GM23338 (cell line): ENCODE results near the gene TUBG1. TPM values are rescaled to one million over a fixed set of nuclear protein-coding genes. Genes with fewer than 3 reads are reported as not detected.
A peak's percentile ranks its signal among the peaks of the same experiment; 100 is the strongest.
"Not testable (repeated sequence)": the region's sequence is repeated elsewhere in the genome, so short reads cannot be mapped to it uniquely, and the experiment has no call there.

ENCODE experiments used
- ATAC-seq: fragments of 200-7000 bp; cut with Tn5 transposase; 3 replicates; pipeline ENCODE4 v1.9.1; 2020
- DNase-seq: peaks from one replicate; pipeline ENCODE4 v3.0.0-alpha.2; 2015; ENCODE audit warnings: low spot score
- H2AFZ ChIP-seq: fragments of 200-600 bp; sonication (generic); 2 replicates; pipeline ENCODE4 v1.8.0; 2016; ENCODE audit warnings: antibody characterized with exemption, mild to moderate bottlenecking, moderate library complexity
- H3F3A ChIP-seq: fragments of 200-600 bp; sonication (generic); replicated peaks from 2 replicates; pipeline ENCODE4 v1.8.0; 2017; ENCODE audit warnings: antibody characterized with exemption, mixed run types, low read depth
- H3K27ac ChIP-seq: fragments of 200-600 bp; sonication (generic); 2 replicates; pipeline ENCODE4 v1.6.1; 2016; ENCODE audit warnings: low read depth
- H3K27me3 ChIP-seq: fragments of 200-600 bp; sonication (generic); 2 replicates; pipeline ENCODE4 v1.8.0; 2016; ENCODE audit warnings: mild to moderate bottlenecking, mixed run types, moderate library complexity; ENCODE audit not compliant: insufficient read depth
- H3K36me3 ChIP-seq: fragments of 200-600 bp; sonication (generic); 2 replicates; pipeline ENCODE4 v1.8.0; 2016; ENCODE audit warnings: mild to moderate bottlenecking; ENCODE audit not compliant: insufficient read depth
- H3K4me1 ChIP-seq: fragments of 200-600 bp; sonication (generic); 2 replicates; pipeline ENCODE4 v1.8.0; 2016; ENCODE audit warnings: mild to moderate bottlenecking, moderate library complexity; ENCODE audit not compliant: insufficient read depth
- H3K4me2 ChIP-seq: fragments of 200-600 bp; sonication (generic); 2 replicates; pipeline ENCODE4 v1.7.1; 2017; ENCODE audit warnings: mixed run types
- H3K4me3 ChIP-seq: fragments of 200-600 bp; sonication (generic); 2 replicates; pipeline ENCODE4 v1.6.1; 2016; ENCODE audit warnings: mixed run types
- H3K79me2 ChIP-seq: fragments of 200-600 bp; sonication (generic); replicated peaks from 2 replicates; pipeline ENCODE4 v1.8.0; 2017; ENCODE audit warnings: mild to moderate bottlenecking; ENCODE audit not compliant: insufficient read depth
- H3K9me2 ChIP-seq: fragments of 200-600 bp; sonication (generic); 2 replicates; pipeline ENCODE4 v1.8.0; 2017; ENCODE audit not compliant: insufficient read depth
- H4K20me1 ChIP-seq: fragments of 200-600 bp; sonication (generic); replicated peaks from 2 replicates; pipeline ENCODE4 v1.8.0; 2017; ENCODE audit warnings: mild to moderate bottlenecking; ENCODE audit not compliant: insufficient read depth
- H3K27ac Mint-ChIP-seq: 2 replicates; pipeline ENCODE4 v1.8.0; 2020; ENCODE audit warnings: inconsistent platforms, mild to moderate bottlenecking, moderate library complexity, mixed read lengths
- H3K27me3 Mint-ChIP-seq: 3 replicates; pipeline ENCODE4 v1.8.0; 2022; ENCODE audit warnings: low read depth, mild to moderate bottlenecking, moderate library complexity, mixed read lengths, inconsistent platforms; ENCODE audit not compliant: insufficient read depth, poor library complexity
- H3K36me3 Mint-ChIP-seq: 3 replicates; pipeline ENCODE4 v1.8.0; 2021; ENCODE audit warnings: low read depth, mild to moderate bottlenecking, inconsistent platforms, moderate library complexity, mixed read lengths
- H3K4me1 Mint-ChIP-seq: 3 replicates; pipeline ENCODE4 v1.8.0; 2020; ENCODE audit warnings: mild to moderate bottlenecking, inconsistent platforms, mixed read lengths
- H3K4me3 Mint-ChIP-seq: 3 replicates; pipeline ENCODE4 v1.8.0; 2021; ENCODE audit warnings: moderate library complexity, mild to moderate bottlenecking, inconsistent platforms, mixed read lengths
- H3K9me3 Mint-ChIP-seq: 3 replicates; pipeline ENCODE4 v1.8.0; 2020; ENCODE audit warnings: moderate library complexity, mild to moderate bottlenecking, inconsistent platforms, mixed read lengths
- CREB1 ChIP-seq: fragments of 250-450 bp; sonication (Bioruptor Pico); IDR thresholded peaks from 2 replicates; pipeline ENCODE4 v1.5.0; 2020; ENCODE audit warnings: low read depth, mild to moderate bottlenecking, moderate library complexity
- CTCF ChIP-seq, 2 experiments: fragments of 200-600 bp in 1 of 2; sonication (generic) in 1 of 2; conservative IDR thresholded peaks; 2 replicates each; pipeline versions ENCODE4 v1.5.1 to v1.6.1; 2016 to 2017; ENCODE audit warnings: antibody characterized with exemption in 2 of 2, low read depth in 2 of 2, mild to moderate bottlenecking in 2 of 2, moderate library complexity in 1 of 2
- ETS1 ChIP-seq: IDR thresholded peaks from 2 replicates; pipeline ENCODE4 v1.6.1; 2016; ENCODE audit warnings: antibody characterized with exemption
- EZH2phosphoT487 ChIP-seq: fragments of 200-600 bp; sonication (generic); IDR thresholded peaks from one replicate; pipeline ENCODE4 v1.8.1; 2018; ENCODE audit warnings: antibody characterized with exemption; ENCODE audit not compliant: unreplicated experiment
- JUNB ChIP-seq: IDR thresholded peaks from one replicate; pipeline ENCODE4 v1.6.1; 2016; ENCODE audit warnings: antibody characterized with exemption; ENCODE audit not compliant: unreplicated experiment
- POLR2AphosphoS5 ChIP-seq: IDR thresholded peaks from 2 replicates; pipeline ENCODE4 v1.6.1; 2016; ENCODE audit warnings: antibody characterized with exemption, low read depth
- REST ChIP-seq: IDR thresholded peaks from one replicate; pipeline ENCODE4 v1.6.1; 2018; ENCODE audit warnings: antibody characterized with exemption; ENCODE audit not compliant: unreplicated experiment
- ZNF331 ChIP-seq: fragments of 250-450 bp; sonication (Bioruptor Pico); IDR thresholded peaks from 2 replicates; pipeline ENCODE4 v1.5.0; 2020; ENCODE audit warnings: low read depth, mild to moderate bottlenecking, moderate library complexity
- polyA plus RNA-seq: library from polyadenylated mRNA; unstranded; fragments of >200 nt; fragmentation: Nextera tagmentation; extraction: Ambion mirVana; gene quantifications from 2 replicates; pipeline ENCODE4 v1.2.1, GENCODE V29; 2016
- total RNA-seq: library from RNA; depleted of rRNA; stranded (reverse); fragments of >200 nt; shearing (Covaris generic); gene quantifications from 2 replicates; pipeline ENCODE4 v1.2.3, GENCODE V29; 2014

Gene TUBG1
- total and polyA plus RNA-seq, 2 experiments from 2014 or later, result 101 to 117 TPM

- TF ChIP-seq POLR2AphosphoS5 (no peak), REST (no peak), CTCF (conservative IDR thresholded peaks at IDR 0.05; ENCODE audit: low read depth in 2 of 2) (no peak), ZNF331 (no peak), EZH2phosphoT487 (no peak), JUNB (no peak), ETS1 (no peak)
These were observed 13.8 kb downstream of the TUBG1 start (continued) for GRCh38 chr17:42623271-42623670.

- Histone ChIP-seq H3K27me3 (no peaks in the 10 kb centered on the region), H3K9me2 (no peaks in the 10 kb centered on the region), H3K4me1 (no peaks in the 10 kb centered on the region), H4K20me1 (no peaks in the 10 kb centered on the region), H3K36me3 (no peaks in the 10 kb centered on the region), H3K27ac (no peak overlapping the region), H2AFZ (no peak overlapping the region), H3K4me3 (no peak overlapping the region), H3K4me2 (no peak overlapping the region), H3F3A (no peaks in the 10 kb centered on the region), H3K79me2 (no peaks in the 10 kb centered on the region)
- Mint-ChIP-seq H3K4me1 (peaks cover 2% of the 10 kb centered on the region; the same call in 2 of the 3 replicates), H3K36me3 (no peaks in the 10 kb centered on the region), H3K27me3 (peaks cover 2% of the 10 kb centered on the region), H3K4me3 (no peak overlapping the region), H3K9me3 (no peaks in the 10 kb centered on the region; the same call in 2 of the 3 replicates), H3K27ac (no peak overlapping the region)
- ATAC-seq (no peak), DNase-seq (no peak)
- TF ChIP-seq CTCF (conservative IDR thresholded peaks at IDR 0.05; ENCODE audit: low read depth in 2 of 2) (peak in 1 of 2 experiments; percentile 56; a peak in 2 of 4 replicates), CREB1 (no peak)
These were observed 14.5 kb downstream of the TUBG1 start for GRCh38 chr17:42623732-42624596.

GRCh38 chr17:42627032-42627764 is 17.7 kb downstream of the TUBG1 start:
- not testable (repeated sequence) for H3K36me3 Mint-ChIP-seq, H3K79me2 ChIP-seq, H3K36me3 ChIP-seq, H3K27ac ChIP-seq, H3K4me1 ChIP-seq, H2AFZ ChIP-seq, H4K20me1 ChIP-seq, H3K27me3 ChIP-seq, H3K9me2 ChIP-seq, H3K27ac Mint-ChIP-seq, H3F3A ChIP-seq, H3K9me3 Mint-ChIP-seq, H3K4me3 Mint-ChIP-seq, H3K4me2 ChIP-seq, H3K4me1 Mint-ChIP-seq, H3K4me3 ChIP-seq, H3K27me3 Mint-ChIP-seq
- peak; percentile 90 for ATAC-seq
- peak; percentile 45 for DNase-seq
